H9 (cell line): ENCODE data around the gene SEPTIN5. TPM values are rescaled to one million over a fixed set of nuclear protein-coding genes. Genes with fewer than 3 reads are reported as not detected.
A peak's percentile ranks its signal among the peaks of the same experiment; 100 is the strongest.

Experiments used
- DNase-seq: peaks from one replicate; pipeline ENCODE4 v3.0.0-alpha.2; 2017
- H2AFZ ChIP-seq: one replicate; pipeline ENCODE4 v1.6.1; 2013; ENCODE audit warnings: mild to moderate bottlenecking, low read length, control low read depth, moderate library complexity
- H2AK5ac ChIP-seq: 2 replicates; pipeline ENCODE4 v1.6.1; 2013; ENCODE audit warnings: low read length, control low read depth, mixed read lengths; ENCODE audit not compliant: insufficient read length
- H2BK120ac ChIP-seq: one replicate; pipeline ENCODE4 v1.6.1; 2013; ENCODE audit warnings: low read depth, mild to moderate bottlenecking, low read length, control low read depth, inconsistent platforms; ENCODE audit not compliant: poor library complexity, severe bottlenecking
- H2BK12ac ChIP-seq: 2 replicates; pipeline ENCODE4 v1.6.1; 2013; ENCODE audit warnings: low read length, control low read depth, mixed read lengths, low read depth; ENCODE audit not compliant: insufficient read length
- H2BK15ac ChIP-seq: 2 replicates; pipeline ENCODE4 v1.6.1; 2013; ENCODE audit warnings: low read depth, low read length, control low read depth
- H2BK20ac ChIP-seq: one replicate; pipeline ENCODE4 v1.6.1; 2013; ENCODE audit warnings: low read depth, mild to moderate bottlenecking, low read length, control low read depth, inconsistent platforms; ENCODE audit not compliant: poor library complexity, severe bottlenecking
- H2BK5ac ChIP-seq: 2 replicates; pipeline ENCODE4 v1.6.1; 2013; ENCODE audit warnings: low read length, control low read depth, mixed read lengths; ENCODE audit not compliant: insufficient read length
- H3K14ac ChIP-seq: 2 replicates; pipeline ENCODE4 v1.6.1; 2013; ENCODE audit warnings: low read length, control low read depth; ENCODE audit not compliant: insufficient read depth
- H3K18ac ChIP-seq: 2 replicates; pipeline ENCODE4 v1.6.1; 2013; ENCODE audit warnings: low read depth, mild to moderate bottlenecking, mixed read lengths, low read length, control low read depth; ENCODE audit not compliant: insufficient read length
- H3K23ac ChIP-seq: 2 replicates; pipeline ENCODE4 v1.6.1; 2013; ENCODE audit warnings: low read length, control low read depth, mixed read lengths, low read depth; ENCODE audit not compliant: insufficient read length
- H3K23me2 ChIP-seq: 2 replicates; pipeline ENCODE4 v1.6.1; 2013; ENCODE audit warnings: low read depth, mild to moderate bottlenecking, mixed read lengths, low read length, control low read depth; ENCODE audit not compliant: insufficient read length, poor library complexity, severe bottlenecking
- H3K27ac ChIP-seq: 2 replicates; pipeline ENCODE4 v1.5.1; 2013; ENCODE audit warnings: low read length, control low read depth, mixed read lengths, low read depth; ENCODE audit not compliant: insufficient read length
- H3K27me3 ChIP-seq: 2 replicates; pipeline ENCODE4 v1.6.1; 2013; ENCODE audit warnings: low read length, control low read depth, inconsistent platforms; ENCODE audit not compliant: insufficient read depth
- H3K4ac ChIP-seq: 2 replicates; pipeline ENCODE4 v1.6.1; 2013; ENCODE audit warnings: low read depth, mild to moderate bottlenecking, control low read depth, inconsistent platforms, low read length, moderate library complexity
- H3K4me1 ChIP-seq: 2 replicates; pipeline ENCODE4 v1.6.1; 2013; ENCODE audit warnings: low read length, control low read depth, inconsistent platforms; ENCODE audit not compliant: insufficient read depth
- H3K4me2 ChIP-seq: 2 replicates; pipeline ENCODE4 v1.6.1; 2013; ENCODE audit warnings: low read length, control low read depth, mixed read lengths; ENCODE audit not compliant: insufficient read length, insufficient read depth
- H3K56ac ChIP-seq: 2 replicates; pipeline ENCODE4 v1.6.1; 2013; ENCODE audit warnings: low read depth, mild to moderate bottlenecking, mixed read lengths, low read length, control low read depth; ENCODE audit not compliant: insufficient read length
- H3K79me1 ChIP-seq: 2 replicates; pipeline ENCODE4 v1.6.1; 2013; ENCODE audit warnings: low read depth, mild to moderate bottlenecking, moderate library complexity, low read length, control low read depth, inconsistent platforms; ENCODE audit not compliant: insufficient read depth, poor library complexity, severe bottlenecking
- H3K79me2 ChIP-seq: 2 replicates; pipeline ENCODE4 v1.6.1; 2013; ENCODE audit warnings: low read length, control low read depth, inconsistent platforms; ENCODE audit not compliant: insufficient read depth
- H3K9ac ChIP-seq: 2 replicates; pipeline ENCODE4 v1.6.1; 2013; ENCODE audit warnings: low read length, control low read depth, mixed read lengths; ENCODE audit not compliant: insufficient read length; ENCODE audit errors: extremely low read depth
- H3K9me3 ChIP-seq: one replicate; pipeline ENCODE4 v1.6.1; 2013; ENCODE audit warnings: low read depth, low read length, inconsistent platforms; ENCODE audit not compliant: control insufficient read depth
- H3T11ph ChIP-seq: one replicate; pipeline ENCODE4 v1.6.1; 2013; ENCODE audit warnings: mild to moderate bottlenecking, low read length, control low read depth, inconsistent platforms
- H4K20me1 ChIP-seq: one replicate; pipeline ENCODE4 v1.6.1; 2013; ENCODE audit not compliant: control insufficient read depth, insufficient read length, insufficient read depth
- H4K5ac ChIP-seq: 2 replicates; pipeline ENCODE4 v1.6.1; 2013; ENCODE audit warnings: low read depth, mild to moderate bottlenecking, mixed read lengths, low read length, control low read depth; ENCODE audit not compliant: insufficient read length
- H4K8ac ChIP-seq: replicated peaks from 2 replicates; pipeline ENCODE4 v1.6.1; 2013; ENCODE audit warnings: low read length, control low read depth, mixed read lengths, low read depth; ENCODE audit not compliant: insufficient read length
- H4K91ac ChIP-seq: 2 replicates; pipeline ENCODE4 v1.6.1; 2013; ENCODE audit warnings: low read depth, mild to moderate bottlenecking, moderate library complexity, mixed read lengths, low read length, control low read depth; ENCODE audit not compliant: insufficient read length
- H3K27ac Mint-ChIP-seq, 3 experiments: 2 replicates in 2 of 3; 3 replicates in 1 of 3; pipeline ENCODE4 v1.8.0; 2020 to 2021; ENCODE audit warnings: mixed read lengths in 3 of 3, mild to moderate bottlenecking in 1 of 3, moderate library complexity in 1 of 3
- H3K27me3 Mint-ChIP-seq: 2 replicates; pipeline ENCODE4 v1.8.0; 2021; ENCODE audit warnings: low read depth, mild to moderate bottlenecking, moderate library complexity, mixed read lengths
- H3K36me3 Mint-ChIP-seq, 3 experiments: 2 replicates in 2 of 3; 3 replicates in 1 of 3; pipeline ENCODE4 v1.8.0; 2020 to 2021; ENCODE audit warnings: low read depth in 3 of 3, mixed read lengths in 3 of 3; ENCODE audit not compliant: insufficient read depth in 1 of 3
- H3K4me1 Mint-ChIP-seq, 2 experiments: 2 replicates each; pipeline ENCODE4 v1.8.0; 2020; ENCODE audit warnings: mixed read lengths in 2 of 2
- H3K4me3 Mint-ChIP-seq, 2 experiments: 2 replicates in 1 of 2; 3 replicates in 1 of 2; pipeline ENCODE4 v1.8.0; 2020 to 2021; ENCODE audit warnings: mild to moderate bottlenecking in 2 of 2, mixed read lengths in 2 of 2, moderate library complexity in 1 of 2
- H3K9me3 Mint-ChIP-seq, 2 experiments: 2 replicates in 1 of 2; 3 replicates in 1 of 2; pipeline ENCODE4 v1.8.0; 2020; ENCODE audit warnings: mild to moderate bottlenecking in 2 of 2, mixed read lengths in 2 of 2, moderate library complexity in 1 of 2
- CTCF ChIP-seq: fragments of 200-600 bp; sonication (generic); conservative IDR thresholded peaks from 3 replicates; pipeline ENCODE4 v1.8.0; 2021; ENCODE audit warnings: antibody characterized with exemption, mild to moderate bottlenecking
- WGBS: extraction: QIAGEN DNeasy Blood & Tissue Kit; methylation state at CpG from one replicate; pipeline ENCODE4 v1.1.7; 2013; ENCODE audit warnings: missing lambda C conversion rate, low lambda C conversion rate, mixed read lengths; ENCODE audit not compliant: insufficient read length; ENCODE audit errors: extremely low coverage; 5-methylcytosine and 5-hydroxymethylcytosine counted together
- total RNA-seq: library from RNA; stranded (reverse); gene quantifications from 2 replicates; pipeline ENCODE4 v1.2.1, GENCODE V29; 2021

Gene SEPTIN5
- total RNA-seq, 1 experiment from 2014 or later: 17.8 TPM

DNA sequence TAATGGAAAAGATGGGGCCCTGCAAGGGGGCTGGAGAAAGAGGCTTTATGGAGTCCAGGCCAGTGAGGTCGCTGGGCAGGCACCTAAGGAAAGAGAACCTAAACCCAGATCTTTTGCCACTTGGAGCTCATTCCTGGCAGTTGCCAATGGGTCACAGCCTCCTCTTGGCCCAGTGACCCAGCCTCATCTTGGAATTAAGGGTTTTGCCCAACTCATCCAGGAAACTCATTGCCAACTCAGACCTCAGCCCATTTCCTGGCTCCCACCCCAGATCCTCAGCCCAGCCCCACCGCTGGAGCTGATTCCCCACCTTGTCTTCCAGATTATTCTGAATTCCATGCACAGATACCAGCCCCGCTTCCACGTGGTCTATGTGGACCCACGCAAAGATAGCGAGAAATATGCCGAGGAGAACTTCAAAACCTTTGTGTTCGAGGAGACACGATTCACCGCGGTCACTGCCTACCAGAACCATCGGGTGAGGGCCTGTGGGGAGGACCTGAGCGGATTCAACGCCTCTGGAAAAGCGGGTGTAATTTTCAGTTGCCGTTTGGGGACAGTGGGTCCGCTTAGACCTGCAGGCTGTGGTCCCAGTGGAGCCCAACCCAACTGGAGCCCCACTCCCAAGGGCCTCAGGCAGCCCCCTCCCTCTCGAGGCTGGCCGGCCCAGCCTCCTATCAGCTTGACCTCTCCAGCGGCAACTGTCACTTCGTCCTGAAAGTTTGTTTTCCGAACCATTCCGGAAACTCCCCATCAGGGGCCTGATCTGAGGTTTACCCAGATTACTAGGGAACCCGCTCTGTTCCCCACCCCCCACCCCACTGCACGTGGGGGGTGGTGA is 50.6 kb downstream of the SEPTIN5 start:
- Histone ChIP-seq H4K8ac (no peak overlapping the region), H3K79me1 (no peaks in the 10 kb centered on the region), H3K9ac (no peak overlapping the region), H2BK12ac (no peak overlapping the region), H3K23me2 (peaks cover 4% of the 10 kb centered on the region), H3T11ph (no peak overlapping the region), H2BK20ac (no peak overlapping the region), H2BK5ac (no peak overlapping the region), H3K14ac (no peak overlapping the region), H4K5ac (no peak overlapping the region), H2BK120ac (no peak overlapping the region), H2BK15ac (no peak overlapping the region; the same call in 1 of the 2 replicates), H3K4me1 (peaks cover 4% of the 10 kb centered on the region; the same call in 1 of the 2 replicates), H3K4me2 (peak overlapping the region; percentile 15), H3K18ac (no peak overlapping the region), H4K91ac (no peak overlapping the region), H3K27ac (no peak overlapping the region), H2AFZ (no peak overlapping the region), H2AK5ac (no peak overlapping the region), H3K9me3 (no peaks in the 10 kb centered on the region), H3K4ac (no peak overlapping the region), H3K23ac (no peak overlapping the region), H3K56ac (no peak overlapping the region), H3K27me3 (peaks cover 73% of the 10 kb centered on the region), H3K79me2 (no peaks in the 10 kb centered on the region), H4K20me1 (peaks cover 3% of the 10 kb centered on the region)
- Mint-ChIP-seq H3K27me3 (peaks cover 86% of the 10 kb centered on the region), H3K36me3 (peaks cover 0 to 3% (median 0%) of the 10 kb centered on the region in 3 experiments; a peak in 2 of 7 replicates), H3K4me3 (peak overlapping the region; percentile 0 to 80; a peak in 4 of 5 replicates), H3K27ac (no peak overlapping the region), H3K9me3 (peaks cover 5 to 8% of the 10 kb centered on the region in 2 experiments; a peak in 3 of 5 replicates), H3K4me1 (peaks cover 11 to 46% of the 10 kb centered on the region in 2 experiments)
- no CpG with 5 or more reads among the region's 25 CpGs for WGBS
- TF ChIP-seq CTCF: no peak
- DNase-seq: no peak
